Suprapubic skin (tissue), 4 donors: Measurements from ENCODE around the gene UCHL1. TPM values are rescaled to one million over a fixed set of nuclear protein-coding genes. Genes with fewer than 3 reads are reported as not detected.

Experiments
- DNase-seq, 2 donors: peaks; one replicate each; pipeline ENCODE4 v3.0.0-alpha.2; 2019; ENCODE audit warnings: low spot score in 2 of 2
- H3K27ac ChIP-seq: fragments of 200-600 bp; sonication (generic); one replicate; pipeline ENCODE4 v1.5.1; 2019
- H3K27me3 ChIP-seq: fragments of 200-600 bp; sonication (generic); one replicate; pipeline ENCODE4 v1.5.1; 2019
- H3K36me3 ChIP-seq: fragments of 200-600 bp; sonication (generic); one replicate; pipeline ENCODE4 v1.5.1; 2019
- H3K4me1 ChIP-seq: fragments of 200-600 bp; sonication (generic); one replicate; pipeline ENCODE4 v1.5.1; 2019
- H3K4me3 ChIP-seq: fragments of 200-600 bp; sonication (generic); one replicate; pipeline ENCODE4 v1.5.1; 2019; ENCODE audit warnings: mild to moderate bottlenecking
- H3K9me3 ChIP-seq: fragments of 200-600 bp; sonication (generic); one replicate; pipeline ENCODE4 v1.5.1; 2019
- CTCF ChIP-seq, 2 donors: fragments of 200-600 bp in 1 of 2; fragments of 450-650 bp in 1 of 2; sonication (generic) in 1 of 2; IDR thresholded peaks; one replicate each; pipeline ENCODE4 v1.5.1; 2016 to 2019; ENCODE audit warnings: antibody characterized with exemption in 2 of 2, mild to moderate bottlenecking in 1 of 2, moderate library complexity in 1 of 2
- EP300 ChIP-seq: sonication (generic); formaldehyde crosslinking; IDR thresholded peaks from one replicate; pipeline ENCODE4 v1.6.1; 2017; ENCODE audit warnings: antibody characterized with exemption
- POLR2A ChIP-seq, 2 donors: fragments of 450-650 bp; IDR thresholded peaks; one replicate each; pipeline ENCODE4 v1.6.1; 2017; ENCODE audit warnings: antibody characterized with exemption in 2 of 2, mild to moderate bottlenecking in 2 of 2, moderate library complexity in 2 of 2
- POLR2AphosphoS5 ChIP-seq, 3 donors: sonication (generic); formaldehyde crosslinking; IDR thresholded peaks; one replicate each; pipeline ENCODE4 v1.6.1; 2017; ENCODE audit warnings: antibody characterized with exemption in 3 of 3
- WGBS: methylation state at CpG from one replicate; pipeline ENCODE4 v1.1.5; 2018; 5-methylcytosine and 5-hydroxymethylcytosine counted together
- total RNA-seq, 4 donors: library from RNA; depleted of rRNA; stranded (reverse); fragments of >200 nt; gene quantifications; one replicate each; pipeline ENCODE4 v1.1.0, GENCODE V29; 2016

The UCHL1 gene
- total RNA-seq, 4 donors from 2014 or later: 2.1 to 13.8 (median 4.8) TPM

- H3K9me3 ChIP-seq: no peaks in the 10 kb centered on the region
- 9% methylated on average over 12 of the region's 12 CpGs for WGBS
- no peak for TF ChIP-seq EP300
- peak in 1 of 2 donors; percentile 43 for TF ChIP-seq CTCF (IDR thresholded peaks at IDR 0.05)
- peak overlapping the region; percentile 97 for H3K4me3 ChIP-seq
- DNase-seq: no peak
- peaks cover 44% of the 10 kb centered on the region for H3K4me1 ChIP-seq
- H3K27ac ChIP-seq: no peak overlapping the region
- no peaks in the 10 kb centered on the region for H3K27me3 ChIP-seq
- no peaks in the 10 kb centered on the region for H3K36me3 ChIP-seq
Measured at GRCh38 chr4:41212616-41213203, 44.0 kb upstream of the UCHL1 start.

GRCh38 chr4:41213625-41214135 is 43.0 kb upstream of the UCHL1 start:
- H3K9me3 ChIP-seq: no peaks in the 10 kb centered on the region
- WGBS: 0% methylated on average over 13 of the region's 35 CpGs
- peak overlapping the region; percentile 97 for H3K4me3 ChIP-seq
- peaks cover 42% of the 10 kb centered on the region for H3K4me1 ChIP-seq
- no peaks in the 10 kb centered on the region for H3K27me3 ChIP-seq
- no peaks in the 10 kb centered on the region for H3K36me3 ChIP-seq
- TF ChIP-seq EP300: no peak
- no peak for TF ChIP-seq POLR2AphosphoS5 (IDR thresholded peaks at IDR 0.05)
- TF ChIP-seq CTCF (IDR thresholded peaks at IDR 0.05): no peak
- no peak for TF ChIP-seq POLR2A (IDR thresholded peaks at IDR 0.05)
- peak in 1 of 2 donors; percentile 73 for DNase-seq
- peak overlapping the region; percentile 91 for H3K27ac ChIP-seq

- Histone ChIP-seq H3K9me3 (no peaks in the 10 kb centered on the region), H3K36me3 (no peaks in the 10 kb centered on the region), H3K4me3 (peak within 1 kb of the TSS; percentile 97), H3K27ac (peak within 1 kb of the TSS; percentile 91), H3K4me1 (peaks cover 42% of the 10 kb centered on the region), H3K27me3 (no peaks in the 10 kb centered on the region)
- WGBS: no CpG with 5 or more reads among the region's 71 CpGs
- TF ChIP-seq POLR2A (IDR thresholded peaks at IDR 0.05) (peak in 1 of 2 donors; percentile 13), CTCF (IDR thresholded peaks at IDR 0.05) (peak in 1 of 2 donors; percentile 90), POLR2AphosphoS5 (IDR thresholded peaks at IDR 0.05) (peak in 2 of 3 donors; percentile 44 to 73), EP300 (no peak)
- peak; percentile 94 to 96 for DNase-seq
Measured at GRCh38 chr4:41214136-41214824, 42.4 kb upstream of the UCHL1 start, which contains the start of gene APBB2. Gene APBB2 (minus strand): TSS chr4:41214542. CDS start chr4:41033254, 181,288 bp downstream.

GRCh38 chr4:41214825-41215146 is 41.9 kb upstream of the UCHL1 start:
- Histone ChIP-seq H3K27ac (peak overlapping the region; percentile 55), H3K27me3 (no peaks in the 10 kb centered on the region), H3K36me3 (no peaks in the 10 kb centered on the region), H3K4me3 (peak overlapping the region; percentile 97), H3K9me3 (no peaks in the 10 kb centered on the region), H3K4me1 (peaks cover 42% of the 10 kb centered on the region)
- no peak for DNase-seq
- TF ChIP-seq POLR2A (IDR thresholded peaks at IDR 0.05) (no peak), CTCF (IDR thresholded peaks at IDR 0.05) (no peak), POLR2AphosphoS5 (IDR thresholded peaks at IDR 0.05) (no peak), EP300 (no peak)
- 8% methylated on average over 8 of the region's 8 CpGs for WGBS

GRCh38 chr4:41215155-41215554 is 41.6 kb upstream of the UCHL1 start:
- 33% methylated on average over 9 of the region's 9 CpGs for WGBS
- H3K9me3 ChIP-seq: no peaks in the 10 kb centered on the region
- H3K36me3 ChIP-seq: no peaks in the 10 kb centered on the region
- H3K27ac ChIP-seq: no peak overlapping the region
- H3K4me1 ChIP-seq: peaks cover 42% of the 10 kb centered on the region
- no peaks in the 10 kb centered on the region for H3K27me3 ChIP-seq
- no peak for TF ChIP-seq POLR2A (IDR thresholded peaks at IDR 0.05)
- no peak for TF ChIP-seq EP300
- TF ChIP-seq CTCF (IDR thresholded peaks at IDR 0.05): no peak
- no peak for TF ChIP-seq POLR2AphosphoS5 (IDR thresholded peaks at IDR 0.05)
- no peak for DNase-seq
- peak overlapping the region; percentile 97 for H3K4me3 ChIP-seq
